ENCODE results near the gene SLC22A3. TPM values are rescaled to one million over a fixed set of nuclear protein-coding genes. Genes with fewer than 3 reads are reported as not detected.

Gene SLC22A3
- total RNA-seq, 1 experiment from 2014 or later: 8.1 TPM

- H3K27me3 Mint-ChIP-seq (ENCODE audit: unreplicated experiment): no peaks in the 10 kb centered on the region
- no peak for TF ChIP-seq CTCF (IDR thresholded peaks at IDR 0.05; ENCODE audit: unreplicated experiment)
These were observed 108.0 kb downstream of the SLC22A3 start for GRCh38 chr6:160456214-160456546.

GRCh38 chr6:160457823-160458222 lies 109.6 kb downstream of the SLC22A3 start:
- TF ChIP-seq CTCF (IDR thresholded peaks at IDR 0.05; ENCODE audit: unreplicated experiment): no peak
- Mint-ChIP-seq H3K27me3 (ENCODE audit: unreplicated experiment) (no peaks in the 10 kb centered on the region), H3K36me3 (ENCODE audit: insufficient read depth, unreplicated experiment) (no peaks in the 10 kb centered on the region), H3K4me3 (ENCODE audit: low read depth, unreplicated experiment) (no peak overlapping the region), H3K27ac (ENCODE audit: unreplicated experiment) (no peak overlapping the region), H3K4me1 (ENCODE audit: low read depth, unreplicated experiment) (peaks cover 7% of the 10 kb centered on the region), H3K9me3 (ENCODE audit: low read depth, unreplicated experiment) (no peaks in the 10 kb centered on the region)
- CTCF ChIA-PET: no interaction called here
- no peak for DNase-seq
- intact Hi-C loops (cut with micrococcal nuclease; ENCODE audit: unreplicated experiment): loop anchor here (2.0 to 5.0 kb wide), 2 partner anchors 77 to 501 kb away; no protein-coding TSS in a partner anchor
- BruUV-seq (replicated peaks): no TSS peak

More at GRCh38 chr6:160456214-160456546, 108.0 kb downstream of the SLC22A3 start:
- BruUV-seq (replicated peaks): no TSS peak
- Mint-ChIP-seq H3K4me1 (ENCODE audit: low read depth, unreplicated experiment) (no peaks in the 10 kb centered on the region), H3K27ac (ENCODE audit: unreplicated experiment) (no peak overlapping the region), H3K36me3 (ENCODE audit: insufficient read depth, unreplicated experiment) (no peaks in the 10 kb centered on the region), H3K4me3 (ENCODE audit: low read depth, unreplicated experiment) (no peak overlapping the region), H3K9me3 (ENCODE audit: low read depth, unreplicated experiment) (no peaks in the 10 kb centered on the region)
- CTCF ChIA-PET: interaction anchor here (1.0 to 1.9 kb wide), 5 partner anchors 201 to 593 kb away, joined by 3 to 24 read pairs (median 11); no protein-coding TSS in a partner anchor
- intact Hi-C loops (cut with micrococcal nuclease; ENCODE audit: unreplicated experiment): loop anchor here (1.0 to 5.0 kb wide), 6 partner anchors 79 to 593 kb away; no protein-coding TSS in a partner anchor
- no peak for DNase-seq

GRCh38 chr6:160461641-160462040 lies 113.5 kb downstream of the SLC22A3 start:
- CTCF ChIA-PET: no interaction called here
- H3K27ac Mint-ChIP-seq (ENCODE audit: unreplicated experiment): no peak overlapping the region
- peaks cover 10% of the 10 kb centered on the region for H3K4me1 Mint-ChIP-seq (ENCODE audit: low read depth, unreplicated experiment)
- TF ChIP-seq CTCF (IDR thresholded peaks at IDR 0.05; ENCODE audit: unreplicated experiment): no peak
- intact Hi-C loops (cut with micrococcal nuclease; ENCODE audit: unreplicated experiment): no loop called here
- DNase-seq: no peak
- no peak overlapping the region for H3K4me3 Mint-ChIP-seq (ENCODE audit: low read depth, unreplicated experiment)
- BruUV-seq (replicated peaks): no TSS peak
- no peaks in the 10 kb centered on the region for H3K36me3 Mint-ChIP-seq (ENCODE audit: insufficient read depth, unreplicated experiment)
- H3K9me3 Mint-ChIP-seq (ENCODE audit: low read depth, unreplicated experiment): no peaks in the 10 kb centered on the region
- no peaks in the 10 kb centered on the region for H3K27me3 Mint-ChIP-seq (ENCODE audit: unreplicated experiment)

GRCh38 chr6:160462116-160462515 lies 113.9 kb downstream of the SLC22A3 start:
- CTCF ChIA-PET: no interaction called here
- peaks cover 10% of the 10 kb centered on the region for H3K4me1 Mint-ChIP-seq (ENCODE audit: low read depth, unreplicated experiment)
- no peaks in the 10 kb centered on the region for H3K27me3 Mint-ChIP-seq (ENCODE audit: unreplicated experiment)
- no peak overlapping the region for H3K4me3 Mint-ChIP-seq (ENCODE audit: low read depth, unreplicated experiment)
- H3K36me3 Mint-ChIP-seq (ENCODE audit: insufficient read depth, unreplicated experiment): no peaks in the 10 kb centered on the region
- no peak for TF ChIP-seq CTCF (IDR thresholded peaks at IDR 0.05; ENCODE audit: unreplicated experiment)
- no TSS peak for BruUV-seq (replicated peaks)
- no peaks in the 10 kb centered on the region for H3K9me3 Mint-ChIP-seq (ENCODE audit: low read depth, unreplicated experiment)
- DNase-seq: no peak
- intact Hi-C loops (cut with micrococcal nuclease; ENCODE audit: unreplicated experiment): no loop called here
- no peak overlapping the region for H3K27ac Mint-ChIP-seq (ENCODE audit: unreplicated experiment)
